ENCODE data around the gene CCDC69. TPM values are rescaled to one million over a fixed set of nuclear protein-coding genes. Genes with fewer than 3 reads are reported as not detected.

CCDC69 gene
- total RNA-seq, 1 donor from 2014 or later: 79.0 TPM

- Histone ChIP-seq H3K4me1 (peaks cover 17% of the 10 kb centered on the region), H3K4me3 (no peak overlapping the region), H3K36me3 (peaks cover 57% of the 10 kb centered on the region), H3K27ac (peak overlapping the region; percentile 41), H3K9me3 (peaks cover 8% of the 10 kb centered on the region), H3K27me3 (ENCODE audit: low read depth) (no peaks in the 10 kb centered on the region)
- ATAC-seq (peak; percentile 19 to 56), DNase-seq (no peak)
- intact Hi-C loops (cut with DNase I): no loop called here
- TF ChIP-seq CTCF (IDR thresholded peaks at IDR 0.05): no peak
Measured at GRCh38 chr5:151196556-151197290, 27.2 kb downstream of the CCDC69 start.

- intact Hi-C loops (cut with DNase I): no loop called here
- DNase-seq: peak; percentile 55
- ATAC-seq: peak; percentile 87 to 92
- Histone ChIP-seq H3K36me3 (peaks cover 46% of the 10 kb centered on the region), H3K9me3 (peaks cover 8% of the 10 kb centered on the region), H3K27ac (peak overlapping the region; percentile 41), H3K27me3 (ENCODE audit: low read depth) (no peaks in the 10 kb centered on the region), H3K4me3 (no peak overlapping the region), H3K4me1 (peaks cover 17% of the 10 kb centered on the region)
- no peak for TF ChIP-seq CTCF (IDR thresholded peaks at IDR 0.05)
Measured at GRCh38 chr5:151195622-151196021, 28.3 kb downstream of the CCDC69 start.

GRCh38 chr5:151192626-151193025, 31.3 kb downstream of the CCDC69 start:
- no peak overlapping the region for H3K4me3 ChIP-seq
- peaks cover 17% of the 10 kb centered on the region for H3K4me1 ChIP-seq
- no peaks in the 10 kb centered on the region for H3K27me3 ChIP-seq (ENCODE audit: low read depth)
- ATAC-seq: no peak
- no peak for TF ChIP-seq CTCF (IDR thresholded peaks at IDR 0.05)
- H3K27ac ChIP-seq: no peak overlapping the region
- intact Hi-C loops (cut with DNase I): no loop called here
- DNase-seq: no peak
- peaks cover 8% of the 10 kb centered on the region for H3K9me3 ChIP-seq
- peaks cover 25% of the 10 kb centered on the region for H3K36me3 ChIP-seq

GRCh38 chr5:151191661-151192060, 32.2 kb downstream of the CCDC69 start:
- Histone ChIP-seq H3K27me3 (ENCODE audit: low read depth) (no peaks in the 10 kb centered on the region), H3K4me3 (no peak overlapping the region), H3K9me3 (peaks cover 8% of the 10 kb centered on the region), H3K27ac (no peak overlapping the region), H3K36me3 (peaks cover 25% of the 10 kb centered on the region), H3K4me1 (peaks cover 17% of the 10 kb centered on the region)
- DNase-seq (no peak), ATAC-seq (no peak)
- TF ChIP-seq CTCF (IDR thresholded peaks at IDR 0.05): no peak
- intact Hi-C loops (cut with DNase I): no loop called here

- H3K9me3 ChIP-seq: peaks cover 8% of the 10 kb centered on the region
- H3K36me3 ChIP-seq: peaks cover 37% of the 10 kb centered on the region
- no peaks in the 10 kb centered on the region for H3K4me1 ChIP-seq
- ATAC-seq (no peak), DNase-seq (no peak)
- H3K27me3 ChIP-seq (ENCODE audit: low read depth): no peaks in the 10 kb centered on the region
- no peak for TF ChIP-seq CTCF (IDR thresholded peaks at IDR 0.05)
- no peak overlapping the region for H3K27ac ChIP-seq
- H3K4me3 ChIP-seq: no peak overlapping the region
- intact Hi-C loops (cut with DNase I): no loop called here
Measured at GRCh38 chr5:151189151-151189550, 34.7 kb downstream of the CCDC69 start.
